Mesothelial cell of epicardium (in vitro differentiated cells): ENCODE measurements around the gene DMXL2. TPM values are rescaled to one million over a fixed set of nuclear protein-coding genes. Genes with fewer than 3 reads are reported as not detected.
"Not testable (repeated sequence)": the region's sequence is repeated elsewhere in the genome, so short reads cannot be mapped to it uniquely, and the experiment has no call there.

ENCODE experiments used
- DNase-seq, 2 experiments: peaks; one replicate each; pipeline ENCODE4 v3.0.0; 2021; ENCODE audit warnings: low spot score in 2 of 2; ENCODE audit not compliant: unreplicated experiment in 2 of 2
- H3K27ac Mint-ChIP-seq: 2 replicates; pipeline ENCODE4 v1.8.0; 2021; ENCODE audit warnings: mixed read lengths
- H3K27me3 Mint-ChIP-seq: 2 replicates; pipeline ENCODE4 v1.8.0; 2021; ENCODE audit warnings: low read depth, mixed read lengths
- H3K36me3 Mint-ChIP-seq: 2 replicates; pipeline ENCODE4 v1.8.0; 2021; ENCODE audit warnings: mixed read lengths
- H3K4me1 Mint-ChIP-seq: 2 replicates; pipeline ENCODE4 v1.8.0; 2021; ENCODE audit warnings: mixed read lengths
- H3K4me3 Mint-ChIP-seq: 2 replicates; pipeline ENCODE4 v1.8.0; 2021; ENCODE audit warnings: mild to moderate bottlenecking, moderate library complexity, mixed read lengths
- H3K9me3 Mint-ChIP-seq: 2 replicates; pipeline ENCODE4 v1.8.0; 2021; ENCODE audit warnings: mixed read lengths
- CTCF ChIP-seq: fragments of 200-600 bp; sonication (generic); IDR thresholded peaks from one replicate; pipeline ENCODE4 v1.5.0; 2021; ENCODE audit warnings: antibody characterized with exemption; ENCODE audit not compliant: unreplicated experiment
- total RNA-seq: library from RNA; stranded (reverse); gene quantifications from 3 replicates; pipeline ENCODE4 v1.2.1, GENCODE V29; 2021

DMXL2 gene
- total RNA-seq, 1 donor from 2014 or later, result 44.8 TPM

GRCh38 chr15:51470512-51470911 is 152.1 kb downstream of the DMXL2 start:
- Mint-ChIP-seq H3K4me3 (no peak overlapping the region), H3K4me1 (no peaks in the 10 kb centered on the region), H3K9me3 (no peaks in the 10 kb centered on the region), H3K36me3 (peaks cover 5% of the 10 kb centered on the region), H3K27me3 (no peaks in the 10 kb centered on the region), H3K27ac (no peak overlapping the region)
- DNase-seq, result no peak
- no peak for TF ChIP-seq CTCF

- Mint-ChIP-seq H3K4me3 (no peak overlapping the region), H3K36me3 (peaks cover 28% of the 10 kb centered on the region), H3K27ac (no peak overlapping the region), H3K9me3 (no peaks in the 10 kb centered on the region), H3K4me1 (no peaks in the 10 kb centered on the region), H3K27me3 (no peaks in the 10 kb centered on the region)
- no peak for TF ChIP-seq CTCF
- no peak for DNase-seq
These were observed 161.8 kb downstream of the DMXL2 start for GRCh38 chr15:51460796-51461195.

- no peak overlapping the region for H3K4me3 Mint-ChIP-seq
- H3K27ac Mint-ChIP-seq, result peak overlapping the region; percentile 35
- no peaks in the 10 kb centered on the region for H3K27me3 Mint-ChIP-seq
- peaks cover 6% of the 10 kb centered on the region for H3K9me3 Mint-ChIP-seq
- no peak for TF ChIP-seq CTCF
- H3K4me1 Mint-ChIP-seq, result peaks cover 11% of the 10 kb centered on the region
- peaks cover 45% of the 10 kb centered on the region for H3K36me3 Mint-ChIP-seq
- DNase-seq, result no peak
These were observed 172.6 kb downstream of the DMXL2 start for GRCh38 chr15:51450001-51450400.

- peaks cover 11% of the 10 kb centered on the region for H3K4me1 Mint-ChIP-seq
- peaks cover 49% of the 10 kb centered on the region for H3K36me3 Mint-ChIP-seq
- peaks cover 12% of the 10 kb centered on the region for H3K9me3 Mint-ChIP-seq
- H3K27ac Mint-ChIP-seq, result no peak overlapping the region
- no peaks in the 10 kb centered on the region for H3K27me3 Mint-ChIP-seq
- H3K4me3 Mint-ChIP-seq, result no peak overlapping the region
- no peak for TF ChIP-seq CTCF
- DNase-seq, result no peak
These were observed 173.8 kb downstream of the DMXL2 start for GRCh38 chr15:51448622-51449399.

GRCh38 chr15:51447855-51448621 is 174.5 kb downstream of the DMXL2 start:
- peaks cover 11% of the 10 kb centered on the region for H3K4me1 Mint-ChIP-seq
- DNase-seq, result no peak
- H3K27me3 Mint-ChIP-seq, result no peaks in the 10 kb centered on the region
- H3K27ac Mint-ChIP-seq, result no peak overlapping the region
- H3K9me3 Mint-ChIP-seq, result peaks cover 12% of the 10 kb centered on the region
- H3K4me3 Mint-ChIP-seq, result no peak overlapping the region
- peaks cover 49% of the 10 kb centered on the region for H3K36me3 Mint-ChIP-seq
- no peak for TF ChIP-seq CTCF

- Mint-ChIP-seq H3K4me1 (peaks cover 11% of the 10 kb centered on the region), H3K36me3 (peaks cover 43% of the 10 kb centered on the region), H3K9me3 (peaks cover 12% of the 10 kb centered on the region)
- H3K4me3 Mint-ChIP-seq, DNase-seq, H3K27ac Mint-ChIP-seq, H3K27me3 Mint-ChIP-seq: not testable (repeated sequence)
These were observed 176.4 kb downstream of the DMXL2 start for GRCh38 chr15:51446029-51446744.
